Choroid plexus epithelial cell (primary cell): ENCODE results near the gene SPEG.
A peak's percentile ranks its signal among the peaks of the same experiment; 100 is the strongest.

Source experiments
- DNase-seq: peaks from one replicate; pipeline ENCODE4 v3.0.0-alpha.2; 2010; ENCODE audit warnings: low read depth
- H3K4me3 ChIP-seq: 2 replicates; pipeline ENCODE4 v1.5.1; 2011; ENCODE audit warnings: low read depth, mild to moderate bottlenecking, control low read depth, low read length, moderate library complexity
- CTCF ChIP-seq: conservative IDR thresholded peaks from 2 replicates; pipeline ENCODE4 v1.5.1; 2011; ENCODE audit warnings: low read depth, mild to moderate bottlenecking, control low read depth, inconsistent platforms, low read length, moderate library complexity

SPEG gene

GRCh38 chr2:219538956-219539788, 104.5 kb downstream of the SPEG start:
- TF ChIP-seq CTCF = no peak
- H3K4me3 ChIP-seq = no peak overlapping the region
- no peak for DNase-seq

GRCh38 chr2:219539926-219540678, 105.5 kb downstream of the SPEG start:
- DNase-seq = no peak
- H3K4me3 ChIP-seq = no peak overlapping the region
- no peak for TF ChIP-seq CTCF

GRCh38 chr2:219540784-219541504, 106.3 kb downstream of the SPEG start:
- no peak for DNase-seq
- no peak overlapping the region for H3K4me3 ChIP-seq
- no peak for TF ChIP-seq CTCF

GRCh38 chr2:219541611-219542180, 107.1 kb downstream of the SPEG start:
- TF ChIP-seq CTCF = peak; percentile 88
- peak overlapping the region; percentile 50 for H3K4me3 ChIP-seq

GRCh38 chr2:219542931-219543595, 108.4 kb downstream of the SPEG start:
- no peak for TF ChIP-seq CTCF
- peak overlapping the region; percentile 77 for H3K4me3 ChIP-seq
- DNase-seq = peak; percentile 48

More at GRCh38 chr2:219541611-219542180, 107.1 kb downstream of the SPEG start:
- DNase-seq = peak; percentile 75
